ENCODE data around the gene CDK2AP2. TPM values are rescaled to one million over a fixed set of nuclear protein-coding genes. Genes with fewer than 3 reads are reported as not detected.
"Not testable (repeated sequence)": the region's sequence is repeated elsewhere in the genome, so short reads cannot be mapped to it uniquely, and the experiment has no call there.

The CDK2AP2 gene
- total RNA-seq, 1 donor from 2014 or later, result 119 TPM

DNA sequence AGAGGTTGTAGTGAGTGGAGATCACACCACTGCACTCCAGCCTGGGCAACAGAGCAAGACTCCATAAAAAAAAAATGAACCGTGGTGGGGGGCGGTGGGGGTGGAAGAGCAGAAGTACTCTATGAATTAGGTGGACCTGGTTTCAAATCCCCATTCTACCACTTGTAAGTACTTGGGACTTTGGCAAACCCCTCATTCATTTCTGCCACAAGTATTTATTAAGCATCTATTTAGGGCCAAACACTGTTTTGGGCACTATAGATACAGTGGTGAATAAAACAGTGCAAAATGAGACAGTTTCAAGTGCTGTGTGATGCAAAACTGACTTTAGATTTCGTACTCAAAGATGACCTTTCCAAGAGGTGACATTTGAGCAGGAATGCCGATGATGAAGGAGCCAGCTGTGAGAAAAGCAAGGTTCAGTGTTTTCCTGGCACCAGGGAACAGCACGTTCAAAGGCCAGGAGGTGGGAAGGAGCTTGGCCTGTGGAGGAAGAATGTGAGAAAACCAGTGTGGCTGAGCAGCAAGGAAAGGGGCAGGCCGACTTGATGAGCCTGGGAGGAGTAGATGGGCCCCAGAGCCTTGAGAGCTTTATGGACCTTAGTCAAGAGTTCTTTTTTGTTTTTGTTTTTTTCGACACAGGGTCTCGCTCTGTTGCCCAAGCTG, 37.5 kb downstream of the CDK2AP2 start:
- Mint-ChIP-seq H3K4me1 (ENCODE audit: low read depth) (peaks cover 18% of the 10 kb centered on the region), H3K36me3 (ENCODE audit: low read depth) (peaks cover 8% of the 10 kb centered on the region), H3K9me3 (no peaks in the 10 kb centered on the region), H3K27me3 (ENCODE audit: low read depth) (no peaks in the 10 kb centered on the region), H3K4me3 (ENCODE audit: low read depth) (no peak overlapping the region), H3K27ac (no peak overlapping the region)
- intact Hi-C loops (cut with micrococcal nuclease), result no loop called here
- no peak for DNase-seq (ENCODE audit: low spot score)

DNA sequence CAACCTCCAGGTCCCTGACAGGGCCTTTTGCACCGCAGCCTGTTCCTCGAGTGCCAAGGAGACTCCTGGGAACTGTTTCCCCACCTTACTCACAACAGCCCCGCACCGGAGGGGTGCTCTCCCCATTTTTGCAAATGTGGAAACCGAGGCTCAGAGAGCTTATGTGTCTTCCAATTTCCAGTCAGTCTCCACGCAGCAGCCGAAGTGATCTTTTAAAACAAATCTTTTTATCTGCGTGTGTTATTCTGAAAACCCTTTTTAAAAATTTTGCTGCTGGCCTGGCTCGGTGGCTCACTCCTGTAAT, 38.5 kb downstream of the CDK2AP2 start:
- H3K27me3 Mint-ChIP-seq (ENCODE audit: low read depth), result no peaks in the 10 kb centered on the region
- H3K9me3 Mint-ChIP-seq, result no peaks in the 10 kb centered on the region
- DNase-seq (ENCODE audit: low spot score), result no peak
- peak overlapping the region; percentile 58 for H3K27ac Mint-ChIP-seq
- peak overlapping the region; percentile 70 for H3K4me3 Mint-ChIP-seq (ENCODE audit: low read depth)
- peaks cover 23% of the 10 kb centered on the region for H3K4me1 Mint-ChIP-seq (ENCODE audit: low read depth)
- intact Hi-C loops (cut with micrococcal nuclease), result loop anchor here (1.0 to 2.0 kb wide), 5 partner anchors 14 to 67 kb away; partner anchors contain the start of genes AIP and RPS6KB2
- H3K36me3 Mint-ChIP-seq (ENCODE audit: low read depth), result peaks cover 12% of the 10 kb centered on the region

DNA sequence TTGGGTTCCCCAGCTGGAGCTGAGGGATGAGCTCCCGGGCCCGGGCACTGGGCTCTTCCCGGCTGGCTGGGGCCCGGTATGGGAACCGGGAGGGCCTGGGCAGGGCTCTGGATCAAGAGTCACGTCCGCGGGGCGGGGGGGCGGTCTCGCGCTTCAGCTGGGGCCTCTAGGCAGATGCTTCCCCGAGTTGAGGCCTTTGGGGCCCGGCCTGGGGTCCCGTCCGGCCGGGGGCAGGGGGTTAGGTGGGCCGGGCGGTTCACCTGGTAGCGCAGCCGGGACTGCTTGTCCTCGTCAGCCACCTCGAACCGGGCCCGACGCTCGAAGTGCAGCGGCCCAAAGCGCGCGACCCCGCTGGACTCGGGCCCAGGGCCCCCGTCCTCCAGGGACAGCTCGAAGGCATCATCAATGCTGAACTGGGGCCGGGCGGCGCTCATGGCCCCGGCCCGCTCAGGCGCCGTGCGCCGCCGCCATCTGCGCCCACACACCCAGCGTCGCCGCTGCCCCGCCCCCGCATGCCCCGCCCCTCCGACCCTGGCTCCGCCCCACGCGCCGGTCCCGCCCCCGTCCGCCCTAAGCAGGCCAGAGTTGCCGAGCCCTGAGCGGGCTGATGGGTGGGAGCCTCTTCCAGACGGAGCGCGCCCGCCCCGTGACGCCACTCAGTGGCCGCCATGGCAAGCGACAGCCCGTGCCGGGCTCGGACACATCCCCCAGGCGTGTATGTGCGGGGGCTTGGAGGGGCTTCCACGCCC, 39.0 kb downstream of the CDK2AP2 start, which contains the start of gene TMEM134:
TSS of gene TMEM134 (minus strand) at position 493 of the 749 bp plus-strand sequence. CDS start at position 434, 59 bp downstream.
- peak within 1 kb of the TSS; percentile 92 for H3K4me3 Mint-ChIP-seq (ENCODE audit: low read depth)

GRCh38 chr11:67468456-67468758, 39.6 kb downstream of the CDK2AP2 start:
- intact Hi-C loops (cut with micrococcal nuclease), result loop anchor here (2.0 kb wide), 2 partner anchors 30 to 66 kb away; no protein-coding TSS in a partner anchor
- Mint-ChIP-seq H3K4me3 (ENCODE audit: low read depth) (peak overlapping the region; percentile 92), H3K36me3 (ENCODE audit: low read depth) (peaks cover 12% of the 10 kb centered on the region), H3K4me1 (ENCODE audit: low read depth) (peaks cover 25% of the 10 kb centered on the region), H3K27me3 (ENCODE audit: low read depth) (no peaks in the 10 kb centered on the region), H3K27ac (peak overlapping the region; percentile 68), H3K9me3 (no peaks in the 10 kb centered on the region)
- no peak for DNase-seq (ENCODE audit: low spot score)

More for the DNA sequence above, 39.0 kb downstream of the CDK2AP2 start, which contains the start of gene TMEM134:
- Mint-ChIP-seq H3K27ac (peak within 1 kb of the TSS; percentile 68), H3K36me3 (ENCODE audit: low read depth) (peaks cover 12% of the 10 kb centered on the region), H3K27me3 (ENCODE audit: low read depth) (no peaks in the 10 kb centered on the region), H3K9me3 (no peaks in the 10 kb centered on the region), H3K4me1 (ENCODE audit: low read depth) (peaks cover 25% of the 10 kb centered on the region)
- peak; percentile 86 for DNase-seq (ENCODE audit: low spot score)
- intact Hi-C loops (cut with micrococcal nuclease), result loop anchor here (1.0 to 2.0 kb wide), 5 partner anchors 14 to 66 kb away; partner anchors contain the start of genes AIP and RPS6KB2

DNA sequence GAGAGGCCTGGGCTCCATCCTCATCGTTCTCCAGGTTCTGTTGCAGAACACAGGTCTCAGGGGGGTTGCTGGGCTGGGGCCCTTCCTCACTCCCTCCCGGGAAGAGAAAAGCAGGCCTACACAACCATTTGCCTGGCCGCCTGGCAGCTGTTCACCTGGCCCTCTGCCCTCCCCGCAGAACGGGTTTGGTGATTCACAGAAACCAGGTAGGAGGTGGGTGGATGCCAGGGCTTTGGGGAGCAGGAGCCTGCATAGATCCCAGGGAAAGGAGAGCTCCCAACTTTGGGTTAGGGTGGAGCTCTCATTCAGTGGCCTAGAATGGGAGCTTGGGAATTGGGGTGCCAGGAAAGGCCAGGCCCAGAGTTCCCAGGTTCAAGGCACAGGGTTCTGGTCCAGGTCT, 39.9 kb downstream of the CDK2AP2 start:
- intact Hi-C loops (cut with micrococcal nuclease), result loop anchor here (2.0 kb wide), 2 partner anchors 29 to 65 kb away; no protein-coding TSS in a partner anchor
- Mint-ChIP-seq H3K27ac (peak overlapping the region; percentile 68), H3K4me1 (ENCODE audit: low read depth) (peaks cover 25% of the 10 kb centered on the region), H3K36me3 (ENCODE audit: low read depth) (peaks cover 12% of the 10 kb centered on the region), H3K4me3 (ENCODE audit: low read depth) (peak overlapping the region; percentile 92), H3K27me3 (ENCODE audit: low read depth) (no peaks in the 10 kb centered on the region), H3K9me3 (no peaks in the 10 kb centered on the region)
- no peak for DNase-seq (ENCODE audit: low spot score)

DNA sequence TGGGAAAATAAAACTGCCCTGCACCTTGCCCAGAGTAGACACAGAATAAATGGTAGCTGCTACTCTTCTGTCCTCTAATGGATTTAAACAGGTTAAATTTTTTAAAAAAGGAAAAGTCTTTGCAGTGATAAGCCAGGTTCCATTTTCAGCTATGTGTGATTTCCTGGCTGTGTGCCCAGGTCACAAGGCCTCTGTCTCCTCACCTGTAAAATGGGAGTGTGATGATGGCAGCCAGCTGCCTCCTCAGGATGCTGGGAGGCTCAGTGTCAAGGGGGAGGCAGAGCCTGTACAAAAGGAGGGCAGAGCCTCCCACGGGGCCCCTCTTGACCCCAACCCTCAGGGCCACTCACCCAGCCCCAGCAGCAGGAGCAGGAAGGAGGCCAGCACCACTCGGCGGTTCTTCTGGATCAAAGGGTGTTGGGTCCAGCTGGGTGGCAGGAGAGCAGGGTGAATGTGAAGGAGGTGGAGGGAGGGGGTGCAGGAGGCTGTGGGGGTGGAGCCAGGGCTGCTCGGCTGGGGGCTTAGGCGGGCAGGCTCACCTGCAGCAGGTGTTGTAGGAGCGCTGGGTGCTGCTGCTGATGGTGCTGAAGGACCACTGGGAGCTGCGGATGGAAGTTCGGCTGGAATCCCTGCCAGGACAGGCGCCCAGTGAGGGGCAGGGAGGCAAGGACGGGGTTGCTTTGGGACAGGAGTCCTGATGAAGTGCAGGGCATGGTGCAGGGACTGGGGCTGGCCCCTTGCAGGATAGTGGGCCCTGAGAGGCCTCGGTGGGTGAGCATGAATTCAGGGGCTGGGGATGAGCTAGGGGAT, 40.8 kb downstream of the CDK2AP2 start:
- Mint-ChIP-seq H3K27ac (peak overlapping the region; percentile 68), H3K4me3 (ENCODE audit: low read depth) (peak overlapping the region; percentile 92), H3K27me3 (ENCODE audit: low read depth) (no peaks in the 10 kb centered on the region), H3K9me3 (no peaks in the 10 kb centered on the region), H3K36me3 (ENCODE audit: low read depth) (peaks cover 12% of the 10 kb centered on the region), H3K4me1 (ENCODE audit: low read depth) (peaks cover 25% of the 10 kb centered on the region)
- DNase-seq (ENCODE audit: low spot score), result no peak
- intact Hi-C loops (cut with micrococcal nuclease), result no loop called here

DNA sequence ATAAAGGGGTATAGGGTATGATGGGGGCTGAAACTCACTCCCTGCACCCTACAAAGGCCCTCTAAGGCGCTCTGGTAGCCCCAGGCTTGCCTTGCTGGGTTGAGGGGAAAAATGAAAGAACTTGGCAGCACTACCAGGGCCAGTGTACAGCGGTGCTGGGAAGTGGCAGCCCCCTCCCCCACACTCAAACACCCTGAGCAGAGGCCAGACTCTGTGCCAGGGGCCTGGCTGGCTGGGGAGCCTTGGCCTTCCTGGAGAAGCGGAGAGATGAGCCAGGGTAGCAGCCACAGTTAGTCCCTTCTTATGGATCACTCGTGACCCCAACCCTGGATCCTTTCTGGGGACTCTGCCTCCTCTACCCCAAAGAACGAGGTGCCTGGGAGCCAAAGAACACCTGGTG, 41.6 kb downstream of the CDK2AP2 start:
- Mint-ChIP-seq H3K4me1 (ENCODE audit: low read depth) (peaks cover 25% of the 10 kb centered on the region), H3K9me3 (no peaks in the 10 kb centered on the region), H3K4me3 (ENCODE audit: low read depth) (peak overlapping the region; percentile 45), H3K27ac (no peak overlapping the region), H3K27me3 (ENCODE audit: low read depth) (no peaks in the 10 kb centered on the region), H3K36me3 (ENCODE audit: low read depth) (peaks cover 12% of the 10 kb centered on the region)
- intact Hi-C loops (cut with micrococcal nuclease), result no loop called here
- no peak for DNase-seq (ENCODE audit: low spot score)

DNA sequence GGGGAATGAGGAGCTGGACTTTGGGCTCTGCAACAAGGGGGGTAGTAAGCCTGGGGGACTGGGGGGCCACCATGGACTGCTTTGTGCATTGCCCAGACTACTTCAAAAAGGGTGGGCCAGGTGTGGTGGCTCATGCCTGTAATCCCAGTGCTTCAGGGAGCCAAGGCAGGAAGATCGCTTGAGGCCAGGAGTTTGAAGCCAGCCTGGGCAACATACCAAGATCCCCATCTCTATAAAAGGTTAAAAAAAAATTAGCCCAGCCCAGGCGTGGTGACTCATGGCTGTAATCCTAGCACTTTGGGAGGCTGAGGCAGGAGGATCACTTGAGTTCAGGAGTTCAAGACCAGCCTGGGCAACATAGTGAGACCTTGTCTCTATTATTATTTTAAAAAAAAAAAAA, 42.4 kb downstream of the CDK2AP2 start:
- H3K4me3 Mint-ChIP-seq (ENCODE audit: low read depth), result peak overlapping the region; percentile 87
- DNase-seq (ENCODE audit: low spot score); intact Hi-C loops (cut with micrococcal nuclease): not testable (repeated sequence)

GRCh38 chr11:67465189-67465510, 42.8 kb downstream of the CDK2AP2 start:
- H3K27ac Mint-ChIP-seq, result peak overlapping the region; percentile 80
- H3K9me3 Mint-ChIP-seq, result no peaks in the 10 kb centered on the region
- H3K36me3 Mint-ChIP-seq (ENCODE audit: low read depth), result peaks cover 12% of the 10 kb centered on the region
- H3K4me3 Mint-ChIP-seq (ENCODE audit: low read depth), result peak overlapping the region; percentile 87
- peaks cover 26% of the 10 kb centered on the region for H3K4me1 Mint-ChIP-seq (ENCODE audit: low read depth)
- intact Hi-C loops (cut with micrococcal nuclease), result no loop called here
- no peak for DNase-seq (ENCODE audit: low spot score)
- peaks cover 3% of the 10 kb centered on the region for H3K27me3 Mint-ChIP-seq (ENCODE audit: low read depth)

More for the DNA sequence above, 42.4 kb downstream of the CDK2AP2 start:
- Mint-ChIP-seq H3K27ac (peak overlapping the region; percentile 80), H3K36me3 (ENCODE audit: low read depth) (peaks cover 12% of the 10 kb centered on the region), H3K4me1 (ENCODE audit: low read depth) (peaks cover 25% of the 10 kb centered on the region)
- H3K9me3 Mint-ChIP-seq; H3K27me3 Mint-ChIP-seq (ENCODE audit: low read depth): not testable (repeated sequence)

DNA sequence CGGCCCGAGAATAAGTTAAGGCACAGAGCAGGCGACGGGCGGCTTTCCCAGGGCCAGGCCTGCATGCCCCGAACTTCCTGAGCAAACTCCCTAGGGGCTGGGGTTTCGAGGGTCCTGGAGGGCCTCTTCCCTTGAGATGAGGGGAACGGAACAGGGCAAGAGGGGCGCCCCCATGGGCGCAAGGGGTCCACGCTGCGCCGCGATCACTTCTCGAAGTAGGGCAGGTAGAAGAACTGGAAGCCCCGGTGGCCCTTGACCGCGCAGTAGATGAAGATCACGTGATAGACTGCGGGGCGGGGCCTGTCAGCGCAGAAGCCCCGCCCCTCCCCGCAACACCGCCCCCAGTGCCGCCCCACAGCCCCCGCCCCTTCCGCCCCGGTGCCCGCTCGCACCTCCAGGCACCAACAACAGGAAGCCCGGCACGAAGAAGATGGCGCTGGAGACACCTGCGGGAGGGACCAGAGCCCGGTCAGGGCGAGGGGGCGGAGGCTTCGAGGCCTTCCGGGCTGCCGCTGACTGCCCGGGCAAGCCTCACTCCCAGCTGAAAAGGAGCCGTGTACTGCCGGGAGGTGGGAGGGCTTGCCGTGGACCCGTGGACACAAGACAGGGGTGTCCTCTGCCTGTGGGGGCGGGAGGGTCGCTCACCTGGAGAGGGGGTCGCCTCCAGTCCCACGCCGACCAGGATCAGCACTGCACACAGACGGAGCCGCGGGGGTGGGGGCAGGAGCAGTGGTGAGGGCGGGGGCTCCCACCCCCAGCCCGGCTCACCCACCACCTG, 43.4 kb downstream of the CDK2AP2 start:
- Mint-ChIP-seq H3K27ac (peak overlapping the region; percentile 80), H3K36me3 (ENCODE audit: low read depth) (peaks cover 12% of the 10 kb centered on the region), H3K4me3 (ENCODE audit: low read depth) (peak overlapping the region; percentile 87), H3K9me3 (no peaks in the 10 kb centered on the region), H3K4me1 (ENCODE audit: low read depth) (peaks cover 29% of the 10 kb centered on the region), H3K27me3 (ENCODE audit: low read depth) (peaks cover 6% of the 10 kb centered on the region)
- intact Hi-C loops (cut with micrococcal nuclease), result loop anchor here (1.0 kb wide), 1 partner anchor 44 kb away; the partner anchor contains the start of gene CDK2AP2
- peak; percentile 90 for DNase-seq (ENCODE audit: low spot score)

DNA sequence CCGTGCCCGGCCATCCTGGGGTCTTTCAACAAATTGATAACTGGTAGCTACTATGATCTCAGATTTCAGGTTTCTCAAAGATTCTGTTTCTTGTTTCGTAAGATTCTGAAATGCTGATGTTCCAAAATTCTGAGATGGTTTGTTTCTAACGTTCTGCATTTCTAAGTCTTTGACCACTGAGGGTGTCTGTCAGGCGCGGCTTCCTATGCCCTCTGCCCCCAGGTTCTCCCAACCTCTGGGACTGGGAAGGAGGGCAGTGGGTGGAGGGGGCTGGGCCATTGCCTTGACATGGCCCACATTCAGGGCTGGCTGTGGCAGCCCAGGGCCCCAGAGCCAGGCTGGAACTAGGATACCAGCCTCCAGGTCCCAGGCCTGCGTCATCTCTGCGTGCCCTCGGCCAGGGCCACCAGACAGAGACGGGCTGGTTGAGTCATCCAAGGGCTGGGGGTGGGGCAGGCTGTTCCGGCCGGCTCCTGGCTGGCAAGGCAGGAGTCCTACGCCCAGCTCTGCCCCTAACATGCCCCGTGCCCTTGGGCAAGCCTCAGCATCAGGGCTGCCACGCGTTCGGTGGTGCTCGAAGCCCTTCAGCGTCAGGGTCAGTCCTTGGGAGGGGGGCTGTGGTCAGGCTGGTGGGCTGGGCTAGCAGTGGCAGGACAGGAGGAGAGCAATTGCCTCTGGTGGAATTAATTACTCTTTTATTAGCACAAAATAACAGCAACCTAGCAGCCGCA, 44.1 kb downstream of the CDK2AP2 start:
- Mint-ChIP-seq H3K4me3 (ENCODE audit: low read depth) (peak overlapping the region; percentile 87), H3K27me3 (ENCODE audit: low read depth) (peaks cover 6% of the 10 kb centered on the region), H3K4me1 (ENCODE audit: low read depth) (peaks cover 29% of the 10 kb centered on the region), H3K36me3 (ENCODE audit: low read depth) (peaks cover 12% of the 10 kb centered on the region), H3K27ac (peak overlapping the region; percentile 80), H3K9me3 (no peaks in the 10 kb centered on the region)
- no peak for DNase-seq (ENCODE audit: low spot score)
- intact Hi-C loops (cut with micrococcal nuclease), result loop anchor here (1.0 kb wide), 1 partner anchor 44 kb away; the partner anchor contains the start of gene CDK2AP2
